Right lobe of liver (tissue), 5 donors: Measurements from ENCODE around the gene ZDBF2. TPM values are rescaled to one million over a fixed set of nuclear protein-coding genes. Genes with fewer than 3 reads are reported as not detected.

Source experiments
- small RNA-seq, 2 experiments: library from RNA; depleted of rRNA; stranded (forward); fragments of <200 nt; gene quantifications; one replicate each; pipeline ENCODE3, GENCODE V24; 2016
- total RNA-seq, 6 experiments: library from RNA; depleted of rRNA in 2 of 6; stranded (reverse); fragments of >200 nt in 2 of 6; fragmentation: NEBNext Ultra II Directional in 3 of 6; extraction: Animal tissue kit (Norgen Biotek cat#: 25700) in 3 of 6; gene quantifications; one replicate each; pipeline versions ENCODE4 v1.1.0 to v1.2.4, GENCODE V29; 2016 to 2023
- donor health status: DM: no; HTN: no; CAD: no.
- donor health status: DM: no; HTN: no; CAD: no.
- donor health status: DM: no; HTN: yes; CAD: no.
- donor health status: DM: no; HTN: yes; CAD: no.

ZDBF2 gene
- total RNA-seq, 6 experiments from 2014 or later: 2.9 to 6.4 (median 4.3) TPM

Small RNA genes lying within 50 kb of the gene (small RNA-seq; reads per million reads assigned to genes)
- gene HMGN1P6 (0 reads per million in 2 experiments), gene RN7SKP260 (0 reads per million in 2 experiments)

Other genes starting within 250 kb of the ZDBF2 start
- 1 to 10 TPM; 5.2 to 9.0 (median 8.2) TPM for gene INO80D, start 188.5 kb upstream of the ZDBF2 start, total RNA-seq
- gene NDUFS1, start 115.2 kb upstream of the ZDBF2 start, total RNA-seq: 100 to 1,000 TPM in 4 of 6 experiments, 10 to 100 TPM in 2; 89.2 to 135 (median 105) TPM
- 100 to 1,000 TPM; 146 to 228 (median 190) TPM for gene EEF1B2, start 114.8 kb upstream of the ZDBF2 start, total RNA-seq
- under 1 TPM in 4 of 6 experiments, not detected in 2; under 0.01 to 0.26 (median 0.09) TPM for gene ADAM23, start 168.9 kb downstream of the ZDBF2 start, total RNA-seq